ENCODE data around the gene L1CAM.

- TF ChIP-seq CTCF (IDR thresholded peaks at IDR 0.05) (no peak), REST (IDR thresholded peaks at IDR 0.05; ENCODE audit: insufficient read depth in 1 of 2, low read depth in 2 of 2, low read length in 1 of 2) (no peak), POLR2AphosphoS5 (IDR thresholded peaks at IDR 0.05; ENCODE audit: low read depth, low read length) (no peak)
These were observed 22.6 kb downstream of the L1CAM start for GRCh38 chrX:153863251-153863991.

Measured in Panc1 (cell line).